Stimulated activated CD8-positive, alpha-beta memory T cell treated with anti-CD3 and anti-CD28 coated beads, Interleukin-15, amount 100 ng/mL, for 24 hours (primary cell): ENCODE measurements around the gene CHID1.

Experiments used
- DNase-seq: peaks from one replicate; pipeline ENCODE4 v3.0.0-alpha.2; 2020; ENCODE audit warnings: low read depth

Gene CHID1

DNA sequence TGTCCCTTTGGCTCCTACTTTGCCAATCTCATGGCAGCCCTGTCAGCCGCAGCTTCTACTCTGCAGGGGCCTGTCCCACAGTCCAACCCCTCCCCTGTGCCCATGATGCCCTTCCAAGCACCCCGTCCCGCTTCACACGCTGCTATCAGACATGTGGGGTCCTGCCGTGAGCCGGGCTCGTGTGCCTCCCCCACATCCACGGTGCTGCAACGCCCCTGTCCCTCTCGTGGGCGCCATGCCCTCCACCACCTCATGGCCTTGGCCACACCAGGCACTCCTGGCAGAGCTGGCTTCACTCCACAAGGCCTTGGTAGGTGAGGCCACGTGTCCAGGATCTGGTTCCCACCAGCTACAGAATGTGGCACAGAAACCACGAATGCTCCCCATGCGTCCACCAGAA is 23.0 kb downstream of the CHID1 start:
- DNase-seq = no peak

DNA sequence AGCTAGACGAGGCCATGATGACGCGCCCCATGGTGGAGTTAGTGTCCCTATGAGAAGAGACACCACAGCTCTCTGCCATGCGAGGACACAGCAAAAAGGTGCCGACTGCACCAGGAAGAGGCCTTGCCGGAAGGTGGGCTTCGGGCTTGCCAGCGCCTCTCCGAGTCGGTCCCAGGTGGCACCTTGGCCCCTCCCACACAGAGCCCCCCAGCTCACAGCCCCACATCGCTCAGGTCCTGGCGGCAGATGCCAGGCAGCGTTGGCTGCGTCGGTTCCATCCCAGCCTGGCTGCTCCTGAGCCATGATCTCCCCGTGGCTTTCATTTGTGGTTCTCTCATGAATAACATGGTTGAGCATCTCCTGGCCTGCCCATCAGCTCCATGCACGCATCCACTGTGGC is 24.0 kb downstream of the CHID1 start:
- no peak for DNase-seq

DNA sequence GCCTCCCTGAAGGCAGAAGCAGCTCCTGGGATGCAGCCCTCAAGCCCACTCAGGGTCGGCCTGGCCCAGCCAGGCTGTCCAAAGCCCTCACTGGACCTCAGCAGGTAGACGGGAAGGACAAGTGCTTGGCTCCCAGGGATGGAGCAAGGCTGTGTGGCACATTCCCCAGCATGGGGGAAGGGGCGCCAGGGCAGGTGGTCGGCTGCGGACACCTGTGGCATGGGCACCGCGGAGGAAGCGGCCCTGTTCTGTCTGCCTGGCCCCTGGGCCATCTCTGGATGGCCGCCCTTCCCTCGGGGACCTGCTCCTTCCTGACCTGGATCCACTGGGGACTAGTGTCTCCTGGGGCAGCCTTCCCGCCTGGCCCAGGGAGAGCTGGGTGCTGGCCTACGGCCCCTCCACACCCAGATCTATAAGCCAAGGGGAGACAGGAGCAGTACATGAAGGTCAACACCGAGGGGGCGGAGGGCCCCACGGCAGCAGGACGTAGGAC is 26.0 kb downstream of the CHID1 start:
- no peak for DNase-seq

DNA sequence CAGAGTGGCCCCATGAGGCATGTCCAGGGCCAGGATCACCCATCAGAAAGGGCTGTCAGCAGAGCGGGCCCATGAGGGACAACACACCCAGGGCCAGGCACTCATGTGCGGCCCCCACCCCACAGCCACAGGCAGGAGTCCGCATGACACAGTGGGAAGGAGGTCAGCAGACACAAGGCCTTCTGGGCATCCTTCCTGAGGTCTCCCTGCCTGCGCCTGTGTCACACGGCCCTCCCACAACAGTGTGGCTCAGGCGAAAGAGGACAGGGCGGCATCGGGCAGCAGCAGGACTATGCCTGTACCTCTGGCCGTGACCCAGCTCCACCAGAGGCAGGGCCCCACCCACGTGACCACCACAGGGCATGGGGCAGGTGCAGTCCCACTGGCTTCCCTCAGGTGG is 27.1 kb downstream of the CHID1 start:
- DNase-seq = no peak

DNA sequence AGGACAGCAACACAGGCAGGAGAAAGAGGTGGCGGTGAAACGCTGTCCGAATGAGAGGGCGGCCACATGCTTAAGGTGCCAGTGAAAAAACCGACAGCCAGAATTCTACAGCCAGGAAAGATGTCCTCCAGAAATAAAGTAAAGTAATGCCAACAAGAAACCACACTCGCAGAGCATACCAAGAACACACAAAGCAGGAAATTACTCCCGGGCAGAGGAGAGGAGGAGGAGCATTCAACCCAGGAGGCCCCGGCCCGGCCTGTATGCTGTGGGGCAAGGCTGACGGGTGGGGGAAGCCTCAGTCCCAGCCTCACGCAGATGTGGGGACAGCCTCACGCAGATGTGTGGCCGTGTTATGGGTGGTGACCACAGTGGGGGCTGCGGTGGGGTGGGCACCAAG is 28.0 kb downstream of the CHID1 start:
- DNase-seq = no peak

DNA sequence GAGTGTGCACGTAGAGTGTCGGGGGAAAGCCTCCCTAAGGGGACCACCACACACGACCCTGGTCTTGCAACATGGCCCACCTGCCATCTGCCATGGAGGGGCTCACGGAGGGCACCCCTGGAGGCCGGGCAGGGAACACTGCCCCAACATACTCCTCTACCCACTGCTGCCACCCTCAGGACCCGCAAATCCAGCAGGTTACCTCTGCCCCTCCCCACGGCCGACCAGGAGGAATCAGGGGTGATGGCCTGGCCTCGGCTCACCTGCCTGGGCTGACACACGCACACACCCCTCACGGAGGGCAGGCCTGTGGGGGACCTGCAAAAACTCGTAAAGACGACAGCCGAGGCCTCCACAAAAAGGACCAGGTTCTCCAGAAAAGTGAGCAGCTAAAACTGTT is 30.2 kb downstream of the CHID1 start:
- no peak for DNase-seq

DNA sequence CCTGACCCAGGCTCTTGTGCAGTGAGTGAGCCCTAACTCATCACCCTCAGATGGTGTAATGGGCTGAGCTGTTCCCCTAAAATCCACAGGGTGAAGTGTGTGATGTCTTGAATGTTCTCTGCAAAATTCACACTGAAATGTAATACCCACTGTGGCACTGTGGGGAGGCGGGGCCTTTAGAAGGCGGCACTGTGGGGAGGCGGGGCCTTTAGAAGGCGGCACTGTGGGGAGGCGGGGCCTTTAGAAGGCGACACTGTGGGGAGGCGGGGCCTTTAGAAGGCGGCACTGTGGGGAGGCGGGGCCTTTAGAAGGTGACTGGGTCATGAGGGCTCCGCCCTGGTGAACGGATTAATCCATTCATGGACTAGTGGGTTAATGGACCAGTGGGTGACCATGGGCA is 33.0 kb downstream of the CHID1 start:
- DNase-seq = no peak

DNA sequence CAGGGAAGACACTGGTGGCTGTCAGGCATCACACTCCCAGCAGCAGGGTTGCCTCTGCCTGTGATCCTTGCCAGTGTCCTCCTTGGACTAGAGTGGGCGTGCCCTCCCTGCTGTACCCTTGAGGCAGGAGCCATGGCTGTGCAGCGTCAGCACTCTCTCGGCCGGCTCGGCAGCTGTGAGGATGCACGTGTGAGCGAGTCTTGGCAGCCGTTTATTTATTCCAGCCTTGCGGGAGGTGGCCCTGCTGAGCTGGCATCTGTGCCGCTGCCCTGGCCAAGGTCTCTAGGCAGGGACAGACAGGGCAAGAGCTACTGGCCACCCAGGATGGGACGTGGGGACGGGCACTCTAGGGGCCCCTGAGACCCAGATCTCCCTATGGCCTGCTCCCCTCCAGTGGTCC is 34.1 kb downstream of the CHID1 start:
- DNase-seq = no peak

DNA sequence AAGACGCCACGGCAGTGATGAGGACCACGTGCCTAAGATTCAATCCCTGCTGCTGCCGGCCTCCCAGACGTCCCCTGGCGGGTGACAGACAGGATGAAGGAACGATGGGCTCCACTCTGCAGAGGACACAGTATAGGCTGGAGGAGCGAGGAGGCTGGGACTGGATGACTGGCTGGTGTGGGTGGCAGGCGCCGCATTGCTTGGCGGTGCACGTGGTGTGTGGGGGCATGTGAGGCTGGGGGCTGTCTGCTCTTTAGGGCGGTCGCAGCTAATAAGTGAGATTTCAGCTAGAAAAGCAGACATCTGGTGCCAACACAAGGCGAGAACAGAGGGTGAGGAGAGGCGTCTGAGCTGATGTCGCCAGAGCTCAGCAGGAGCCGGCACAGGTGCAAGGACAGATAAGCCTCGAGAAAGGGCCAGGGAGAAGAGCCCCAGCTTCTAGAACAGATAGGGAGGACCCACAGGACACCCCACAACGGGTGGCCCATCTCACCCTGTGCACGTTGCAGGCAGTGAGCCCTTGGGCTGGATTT is 34.8 kb downstream of the CHID1 start:
- no peak for DNase-seq

DNA sequence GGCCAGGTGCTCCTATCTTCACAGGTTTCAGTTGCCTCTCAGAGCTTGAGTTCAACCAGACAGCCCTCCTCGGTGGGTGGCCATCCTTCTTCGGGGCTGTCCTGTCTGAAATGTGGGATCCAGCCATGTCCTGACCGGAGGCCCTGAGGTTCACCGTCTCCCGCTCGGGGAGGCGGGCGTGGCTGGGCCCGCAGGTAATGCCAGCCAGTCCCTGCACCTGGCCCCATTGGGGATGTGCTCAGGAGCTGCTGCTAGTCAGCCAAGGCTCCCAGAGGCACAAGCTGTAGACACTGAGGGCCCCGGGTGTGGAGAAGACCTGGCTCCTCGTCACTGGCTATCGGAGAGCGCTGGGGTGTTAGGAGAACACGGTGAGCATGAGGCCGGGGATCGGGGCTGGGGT is 35.4 kb downstream of the CHID1 start:
- no peak for DNase-seq

DNA sequence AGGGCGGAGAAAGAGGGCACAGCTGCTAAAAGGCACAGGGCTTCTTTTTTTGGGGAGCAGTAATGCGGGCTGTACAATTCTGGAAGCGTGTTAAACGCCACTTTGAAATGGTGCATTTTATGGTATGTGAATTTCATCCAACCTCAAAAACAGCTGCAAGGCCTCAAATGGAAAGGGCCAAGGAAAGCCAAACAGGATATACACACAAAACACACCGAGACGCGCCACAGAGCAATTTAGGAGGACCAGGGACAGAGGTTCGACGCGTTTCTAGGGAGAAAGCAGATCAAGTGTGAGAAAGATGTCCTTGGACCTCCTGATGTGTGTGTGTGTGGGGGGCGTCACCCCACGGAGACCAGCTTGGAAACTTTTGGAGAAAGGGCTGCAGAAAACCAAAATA is 36.9 kb downstream of the CHID1 start:
- DNase-seq = no peak

DNA sequence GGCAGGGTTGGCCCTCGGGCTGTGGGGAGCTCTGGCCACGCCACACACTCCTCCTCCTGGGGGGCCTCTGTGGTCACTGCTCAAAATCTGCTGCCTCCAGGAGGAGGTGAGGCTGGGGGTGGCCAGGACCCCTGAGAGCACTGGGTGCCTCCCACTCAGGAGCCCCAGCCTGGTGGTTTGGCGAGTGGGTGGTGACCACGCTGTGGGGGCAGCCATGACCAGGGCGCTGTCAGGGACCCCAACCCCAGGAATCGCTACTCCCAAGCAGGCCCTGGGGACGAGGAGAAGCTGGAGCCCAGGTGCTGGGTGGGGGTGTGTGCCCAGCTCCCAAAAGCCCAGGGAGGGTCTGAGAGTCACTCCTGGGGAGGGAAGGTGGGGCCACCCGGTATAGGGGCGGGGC is 37.8 kb downstream of the CHID1 start:
- no peak for DNase-seq

DNA sequence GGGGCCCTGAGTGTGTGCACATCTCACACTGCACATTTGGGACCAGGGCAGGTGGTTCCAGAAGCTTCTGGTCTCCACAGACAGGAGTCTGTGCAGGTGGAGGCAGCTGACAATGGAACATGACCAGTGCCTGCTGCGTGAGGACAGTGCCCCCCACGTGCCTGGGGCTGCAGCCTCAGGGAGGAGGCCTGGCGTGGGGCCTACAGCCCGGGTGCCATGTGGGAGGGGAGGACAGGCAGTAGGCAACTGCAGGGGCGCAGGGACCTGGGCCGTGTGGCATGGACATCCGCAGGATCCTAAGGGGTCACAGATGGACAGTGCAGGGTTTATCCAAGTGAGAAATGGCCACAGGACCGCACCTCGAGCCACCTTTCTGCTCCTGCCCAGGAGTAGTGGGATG is 39.1 kb downstream of the CHID1 start:
- no peak for DNase-seq

DNA sequence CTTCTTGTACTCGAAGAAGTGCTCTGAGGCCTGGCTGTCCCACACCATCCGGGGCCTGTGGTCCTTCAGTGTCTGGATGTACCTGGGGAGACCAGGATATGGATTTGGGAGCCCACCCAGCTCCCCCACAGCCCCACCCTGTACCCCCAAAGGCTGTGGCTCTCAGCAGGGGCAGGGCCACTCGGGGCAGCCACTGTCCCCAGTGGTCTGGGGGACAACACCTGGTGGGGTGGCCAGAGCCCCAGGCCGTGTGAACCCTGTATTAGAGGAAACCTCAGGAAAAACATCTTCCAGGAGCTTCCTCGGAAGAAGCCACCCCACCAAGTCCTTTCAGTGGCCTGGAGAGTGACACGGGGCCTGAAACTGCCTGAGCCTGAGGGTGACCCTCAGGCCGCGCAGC is 40.2 kb downstream of the CHID1 start:
- no peak for DNase-seq

DNA sequence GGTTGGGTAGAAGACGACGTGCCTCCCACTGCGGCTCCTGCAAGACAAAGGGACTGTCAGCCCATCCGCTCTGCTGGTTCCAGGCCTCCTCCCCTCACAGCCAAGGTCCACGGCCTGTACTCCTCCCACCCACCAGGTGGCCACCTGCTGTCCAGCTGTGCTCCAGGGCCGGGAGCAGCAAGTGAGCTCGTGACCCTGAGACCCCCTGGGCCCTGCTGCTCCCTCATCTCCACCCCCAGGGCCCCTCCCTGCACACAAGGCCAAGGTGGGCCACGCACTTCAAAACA is 40.5 kb downstream of the CHID1 start:
- no peak for DNase-seq

DNA sequence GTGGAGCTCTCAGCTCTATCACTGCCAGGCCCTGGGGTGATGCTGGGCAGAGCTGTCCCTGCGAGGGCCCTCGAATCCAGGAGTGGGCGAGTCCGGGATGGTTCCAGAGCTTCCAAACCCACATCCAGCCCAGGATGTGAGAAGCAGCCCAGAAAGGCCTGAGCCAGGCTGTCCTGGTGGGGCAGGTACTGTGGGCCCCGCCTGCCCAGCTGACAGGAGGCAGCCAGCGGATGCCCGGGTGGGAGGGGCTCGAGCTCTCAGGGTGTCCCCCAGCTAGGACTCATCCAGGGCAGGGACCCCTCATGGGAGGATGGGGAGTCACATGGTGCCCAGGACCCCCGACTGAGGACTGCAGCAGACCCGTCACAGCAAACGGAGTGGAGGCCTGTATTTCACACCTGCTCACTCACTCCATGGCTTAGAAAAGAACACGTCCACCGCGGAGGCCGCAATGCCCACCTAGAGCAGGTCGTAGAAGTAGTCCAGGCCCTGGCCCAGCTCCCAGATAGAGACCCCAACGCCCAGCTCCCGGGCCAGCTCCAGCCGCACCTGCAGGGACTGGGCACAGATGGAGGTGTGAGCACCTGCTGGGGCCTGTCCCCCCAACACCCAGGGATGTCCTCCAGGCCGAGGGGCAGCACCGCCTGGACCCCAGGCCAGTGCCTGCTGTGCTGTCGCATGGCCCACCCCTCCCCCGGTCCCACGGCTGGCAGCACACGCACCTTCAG is 41.0 kb downstream of the CHID1 start:
- DNase-seq = no peak

DNA sequence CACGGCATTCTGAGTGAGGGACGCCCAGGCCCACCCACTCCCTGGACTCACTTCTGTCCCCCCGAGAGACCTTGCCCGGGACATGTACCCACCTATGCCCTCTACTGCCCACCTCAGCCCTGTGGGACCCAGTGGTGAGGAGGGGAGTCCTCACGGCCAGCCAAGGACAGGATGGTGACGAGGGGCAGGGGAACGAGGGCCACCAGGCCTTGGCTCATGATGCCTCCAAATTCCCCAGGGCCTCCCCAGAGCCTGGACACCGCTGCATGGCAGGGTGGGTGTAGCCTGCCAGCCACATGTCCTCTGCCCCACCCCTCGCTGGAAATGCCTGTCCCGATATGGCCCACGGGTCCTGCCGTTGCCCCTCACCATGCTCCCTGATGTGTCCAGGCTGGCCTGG is 41.8 kb downstream of the CHID1 start:
- DNase-seq = no peak

DNA sequence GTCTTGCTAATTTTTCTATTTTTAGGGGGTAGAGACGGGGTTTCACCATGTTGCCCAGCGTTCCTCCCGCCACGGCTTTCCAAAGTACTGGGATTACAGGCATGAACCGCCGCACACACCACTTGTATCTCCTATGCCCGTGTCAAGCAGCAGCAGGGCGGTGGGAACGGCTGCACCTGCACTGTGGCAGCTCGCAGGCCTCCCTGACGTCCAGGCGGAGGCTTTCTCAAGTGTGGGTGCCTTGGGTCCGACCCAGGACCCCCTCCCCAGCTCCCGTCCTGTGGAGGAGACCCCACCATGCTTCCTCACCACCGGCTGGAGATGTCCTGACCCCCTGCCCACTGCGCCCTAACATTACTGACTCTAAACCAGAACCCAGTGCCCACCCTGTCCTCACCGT is 42.2 kb downstream of the CHID1 start:
- no peak for DNase-seq

DNA sequence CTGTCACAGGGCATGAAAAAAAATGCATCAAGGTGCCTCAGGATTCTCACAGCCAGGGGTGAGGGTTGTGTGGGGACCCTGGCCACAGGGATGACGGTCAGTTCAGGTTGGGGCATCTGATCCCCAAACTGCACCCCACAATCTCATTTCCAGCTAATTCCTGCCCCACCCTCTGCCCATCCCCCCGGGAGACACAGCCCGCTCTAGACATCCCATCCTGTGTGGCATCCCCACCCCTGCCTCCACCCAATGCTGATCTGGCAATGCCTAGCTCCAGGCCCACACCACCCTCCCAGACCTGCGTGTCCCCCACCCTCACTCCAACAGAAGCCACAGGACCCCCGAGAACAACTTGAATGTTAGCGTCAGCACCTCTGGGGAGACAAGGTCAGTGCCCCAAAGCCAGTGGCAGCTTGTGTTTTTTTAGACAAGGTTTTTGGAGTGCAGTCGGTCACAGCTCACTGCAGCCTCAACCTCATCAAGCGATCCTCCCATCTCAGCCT is 42.7 kb downstream of the CHID1 start:
- no peak for DNase-seq

DNA sequence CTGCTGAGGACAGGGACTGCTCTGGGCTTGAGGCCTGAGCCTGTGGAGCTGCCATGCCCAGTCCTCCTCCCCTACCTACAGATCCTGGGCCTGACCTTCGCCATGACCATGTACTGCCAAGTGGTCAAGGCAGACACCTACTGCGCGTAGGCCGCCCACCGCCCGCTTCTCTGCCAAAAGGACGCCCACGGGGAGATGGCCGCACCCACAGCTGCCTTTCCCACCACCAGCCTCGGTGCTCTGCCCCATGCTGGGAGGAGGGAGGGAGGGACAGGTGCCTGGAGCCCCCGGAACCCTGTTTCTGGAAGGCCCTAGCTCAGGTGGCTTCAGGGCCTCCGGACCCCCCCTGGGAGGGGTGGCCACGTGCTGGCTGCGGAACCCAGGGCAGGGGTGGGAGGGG is 44.1 kb downstream of the CHID1 start:
- DNase-seq = no peak

DNA sequence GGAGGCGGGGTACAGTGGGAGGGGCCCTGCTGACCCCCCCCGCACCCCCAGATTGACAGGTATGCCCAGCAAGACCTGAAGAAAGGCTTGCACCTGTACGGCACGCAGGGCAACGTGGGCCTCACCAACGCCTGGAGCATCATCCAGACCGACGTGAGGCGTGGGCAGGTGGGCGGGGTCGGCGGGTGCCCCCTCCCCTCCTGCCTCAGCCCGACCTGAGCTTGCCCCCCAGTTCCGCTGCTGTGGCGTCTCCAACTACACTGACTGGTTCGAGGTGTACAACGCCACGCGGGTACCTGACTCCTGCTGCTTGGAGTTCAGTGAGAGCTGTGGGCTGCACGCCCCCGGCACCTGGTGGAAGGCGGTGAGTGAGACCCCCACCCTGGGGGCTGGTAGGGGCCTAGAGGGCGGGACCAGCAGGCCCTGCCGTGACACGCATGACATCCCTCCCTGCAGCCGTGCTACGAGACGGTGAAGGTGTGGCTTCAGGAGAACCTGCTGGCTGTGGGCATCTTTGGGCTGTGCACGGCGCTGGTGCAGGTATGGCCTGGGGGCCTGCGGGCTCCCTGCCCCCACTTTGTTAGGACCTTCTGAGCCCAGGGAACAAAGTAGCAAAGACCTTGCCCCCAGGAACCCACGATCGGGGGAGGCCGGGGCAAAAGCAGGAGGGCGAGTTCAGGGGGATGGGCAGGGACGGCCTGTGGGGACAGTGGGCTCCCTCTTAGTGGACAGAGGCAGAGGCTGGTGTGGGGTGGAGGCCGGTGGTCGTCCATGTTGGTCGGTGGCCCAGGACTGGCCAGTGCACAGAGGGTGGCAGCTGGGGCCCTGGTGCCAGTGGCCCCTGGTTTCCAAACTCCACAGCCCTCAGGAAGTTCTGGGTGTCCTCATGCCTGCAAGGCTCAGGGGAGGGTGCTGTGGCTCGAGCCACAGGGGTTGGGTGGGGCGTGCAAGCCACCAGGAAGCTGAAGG is 44.9 kb downstream of the CHID1 start:
- no peak for DNase-seq

DNA sequence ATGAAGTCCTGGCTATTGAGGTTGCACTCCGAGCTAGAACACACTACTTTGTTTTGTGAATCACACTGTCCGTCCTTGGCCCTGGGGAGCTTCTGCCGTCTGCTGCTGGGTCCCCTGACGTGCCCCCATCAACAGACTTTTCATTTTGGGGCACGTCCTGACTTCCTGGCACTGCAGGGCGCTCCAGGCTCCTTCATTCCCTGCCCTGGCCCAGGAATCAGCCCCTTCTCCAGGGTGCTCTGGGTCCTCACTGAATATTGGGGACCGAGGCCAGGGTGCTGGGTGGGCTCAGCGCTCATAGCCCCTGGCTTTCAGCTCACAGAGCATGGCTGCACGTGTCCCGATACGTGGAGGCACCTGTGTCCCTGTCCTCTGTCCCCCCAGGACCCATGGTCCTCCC is 45.7 kb downstream of the CHID1 start:
- DNase-seq = no peak
